Liver (tissue), 9 donors: ENCODE data around the gene PLXNB1. TPM values are rescaled to one million over a fixed set of nuclear protein-coding genes. Genes with fewer than 3 reads are reported as not detected.

Experiments used
- DNase-seq: peaks from one replicate; pipeline ENCODE4 v3.0.0-alpha.2; 2017; ENCODE audit warnings: low spot score
- H3K27ac ChIP-seq, 2 donors: one replicate each; pipeline ENCODE4 v1.7.0; 2013; ENCODE audit warnings: inconsistent platforms in 2 of 2, low read length in 2 of 2, control low read depth in 1 of 2, low read depth in 1 of 2, mild to moderate bottlenecking in 1 of 2
- H3K27me3 ChIP-seq, 4 donors: one replicate each; pipeline versions ENCODE4 v1.6.1 to v1.7.0; 2013; ENCODE audit warnings: low read length in 3 of 4, inconsistent platforms in 1 of 4, mild to moderate bottlenecking in 1 of 4, moderate library complexity in 1 of 4; ENCODE audit not compliant: control insufficient read depth in 4 of 4, insufficient read depth in 4 of 4
- H3K36me3 ChIP-seq, 4 donors: one replicate each; pipeline versions ENCODE4 v1.6.1 to v1.7.0; 2013; ENCODE audit warnings: low read length in 3 of 4, mild to moderate bottlenecking in 3 of 4, low read depth in 1 of 4, moderate library complexity in 1 of 4; ENCODE audit not compliant: control insufficient read depth in 4 of 4, insufficient read depth in 3 of 4
- H3K4me1 ChIP-seq, 4 donors: one replicate each; pipeline versions ENCODE4 v1.6.1 to v1.7.0; 2013; ENCODE audit warnings: low read length in 3 of 4, mild to moderate bottlenecking in 3 of 4, moderate library complexity in 1 of 4; ENCODE audit not compliant: control insufficient read depth in 4 of 4, insufficient read depth in 4 of 4
- H3K4me3 ChIP-seq, 3 donors: one replicate each; pipeline versions ENCODE4 v1.6.1 to v1.7.0; 2013; ENCODE audit warnings: low read length in 3 of 3, control low read depth in 1 of 3, low read depth in 1 of 3, mild to moderate bottlenecking in 1 of 3
- H3K9ac ChIP-seq, 2 donors: one replicate each; pipeline ENCODE4 v1.7.0; 2013; ENCODE audit warnings: low read length in 2 of 2, mild to moderate bottlenecking in 2 of 2, moderate library complexity in 2 of 2, control low read depth in 1 of 2, low read depth in 1 of 2
- H3K9me3 ChIP-seq, 4 donors: one replicate each; pipeline versions ENCODE4 v1.6.1 to v1.7.0; 2013; ENCODE audit warnings: low read length in 3 of 4; ENCODE audit not compliant: control insufficient read depth in 4 of 4
- ATF3 ChIP-seq: IDR thresholded peaks from 2 replicates; pipeline ENCODE4 v1.6.1; 2016; ENCODE audit warnings: antibody characterized with exemption
- CTCF ChIP-seq: fragments of 150-350 bp; IDR thresholded peaks from 2 replicates; pipeline ENCODE4 v1.5.1; 2017; ENCODE audit warnings: improper control_type of control experiment, low read depth, low read length; ENCODE audit not compliant: missing input control
- EGR1 ChIP-seq, 2 donors: IDR thresholded peaks; 2 replicates each; pipeline ENCODE4 v1.6.1; 2016 to 2018; ENCODE audit warnings: antibody characterized with exemption in 2 of 2, low read depth in 2 of 2
- FOXA1 ChIP-seq: IDR thresholded peaks from 2 replicates; pipeline ENCODE4 v1.6.1; 2016; ENCODE audit warnings: antibody characterized with exemption
- FOXA2 ChIP-seq: IDR thresholded peaks from 2 replicates; pipeline ENCODE4 v1.6.1; 2016; ENCODE audit warnings: antibody characterized with exemption
- GABPA ChIP-seq, 2 donors: IDR thresholded peaks in 1 of 2; conservative IDR thresholded peaks in 1 of 2; 2 replicates each; pipeline ENCODE4 v1.6.1; 2016; ENCODE audit warnings: antibody characterized with exemption in 2 of 2, mild to moderate bottlenecking in 1 of 2, moderate library complexity in 1 of 2
- HNF4A ChIP-seq, 2 donors: conservative IDR thresholded peaks; 2 replicates each; pipeline ENCODE4 v1.6.1; 2016; ENCODE audit warnings: antibody characterized with exemption in 2 of 2, mild to moderate bottlenecking in 2 of 2
- HNF4G ChIP-seq: IDR thresholded peaks from 2 replicates; pipeline ENCODE4 v1.6.1; 2016; ENCODE audit warnings: antibody characterized with exemption
- JUND ChIP-seq, 2 donors: IDR thresholded peaks; 2 replicates each; pipeline ENCODE4 v1.6.1; 2016; ENCODE audit warnings: antibody characterized with exemption in 2 of 2
- MAX ChIP-seq: IDR thresholded peaks from 2 replicates; pipeline ENCODE4 v1.6.1; 2016; ENCODE audit warnings: antibody characterized with exemption
- NR2F2 ChIP-seq: IDR thresholded peaks from 2 replicates; pipeline ENCODE4 v1.6.1; 2016; ENCODE audit warnings: antibody characterized with exemption
- RAD21 ChIP-seq, 2 donors: IDR thresholded peaks; 2 replicates each; pipeline ENCODE4 v1.6.1; 2016; ENCODE audit warnings: antibody characterized with exemption in 2 of 2, mild to moderate bottlenecking in 2 of 2
- REST ChIP-seq: IDR thresholded peaks from 2 replicates; pipeline ENCODE4 v1.6.1; 2016; ENCODE audit warnings: antibody characterized with exemption, mild to moderate bottlenecking
- RXRA ChIP-seq, 2 donors: IDR thresholded peaks; 2 replicates each; pipeline ENCODE4 v1.6.1; 2017 to 2018; ENCODE audit warnings: antibody characterized with exemption in 2 of 2, mild to moderate bottlenecking in 1 of 2
- SP1 ChIP-seq: IDR thresholded peaks from 2 replicates; pipeline ENCODE4 v1.6.1; 2018; ENCODE audit warnings: antibody characterized with exemption, mild to moderate bottlenecking
- TAF1 ChIP-seq: conservative IDR thresholded peaks from 2 replicates; pipeline ENCODE4 v1.6.1; 2016; ENCODE audit warnings: antibody characterized with exemption, mild to moderate bottlenecking
- YY1 ChIP-seq: IDR thresholded peaks from 2 replicates; pipeline ENCODE4 v1.6.1; 2016; ENCODE audit warnings: antibody characterized with exemption, mild to moderate bottlenecking
- ZBTB33 ChIP-seq: IDR thresholded peaks from 2 replicates; pipeline ENCODE4 v1.6.1; 2016; ENCODE audit warnings: antibody characterized with exemption
- WGBS: extraction: QIAGEN DNeasy Blood & Tissue Kit; methylation state at CpG from one replicate; pipeline ENCODE4 v1.1.7; 2013; 5-methylcytosine and 5-hydroxymethylcytosine counted together
- polyA plus RNA-seq, 2 donors: library from polyadenylated mRNA; stranded (reverse) in 1 of 2; unstranded in 1 of 2; fragments of 200-250 nt in 1 of 2; fragments of >200 nt in 1 of 2; fragmentation: Nextera tagmentation in 1 of 2; extraction: Ambion mirVana in 1 of 2; gene quantifications; one replicate each; pipeline versions ENCODE4 v1.2.1 to v1.2.3, GENCODE V29; 2013 to 2015
- total RNA-seq, 2 donors: library from RNA; depleted of rRNA; stranded (reverse); fragments of >200 nt; gene quantifications; one replicate each; pipeline ENCODE4 v1.2.3, GENCODE V29; 2014
- donor health status: healthy.
- donor health status: healthy.
- donor health status: healthy.
- donor health status: healthy.
- donor health status: healthy.

Gene PLXNB1
- total and polyA plus RNA-seq, 4 donors: 38.1 to 204 (median 72.9) TPM

- Histone ChIP-seq H3K27me3 (no peaks in the 10 kb centered on the region), H3K27ac (no peak overlapping the region), H3K4me1 (no peaks in the 10 kb centered on the region), H3K4me3 (no peak overlapping the region), H3K9ac (no peak overlapping the region), H3K36me3 (peaks cover 11 to 65% (median 45%) of the 10 kb centered on the region in 4 donors), H3K9me3 (no peaks in the 10 kb centered on the region)
- no peak for TF ChIP-seq REST
- WGBS: 98% methylated on average over 1 of the region's 1 CpG
- DNase-seq: no peak
Measured at GRCh38 chr3:48456456-48456855, 26.6 kb upstream of the PLXNB1 start.

GRCh38 chr3:48451270-48451669 lies 21.4 kb upstream of the PLXNB1 start:
- H3K36me3 ChIP-seq: peaks cover 6 to 33% (median 18%) of the 10 kb centered on the region in 4 donors

More at GRCh38 chr3:48451270-48451669, 21.4 kb upstream of the PLXNB1 start:
- DNase-seq: no peak
- no peak overlapping the region for H3K4me3 ChIP-seq
- TF ChIP-seq JUND (IDR thresholded peaks at IDR 0.05) (no peak), ZBTB33 (no peak), HNF4A (conservative IDR thresholded peaks at IDR 0.05) (no peak), SP1 (no peak), REST (no peak), TAF1 (no peak), CTCF (no peak), FOXA1 (no peak), YY1 (no peak), EGR1 (IDR thresholded peaks at IDR 0.05; ENCODE audit: low read depth in 2 of 2) (no peak), MAX (no peak), GABPA (IDR thresholded peaks at IDR 0.05 in 1 of 2, conservative IDR thresholded peaks at IDR 0.05 in 1 of 2) (no peak), HNF4G (no peak), RAD21 (IDR thresholded peaks at IDR 0.05) (no peak), ATF3 (no peak), RXRA (IDR thresholded peaks at IDR 0.05) (no peak), NR2F2 (no peak), FOXA2 (no peak)
- H3K27me3 ChIP-seq: no peaks in the 10 kb centered on the region
- H3K4me1 ChIP-seq: peaks cover 0 to 13% (median 10%) of the 10 kb centered on the region in 4 donors
- H3K9ac ChIP-seq: no peak overlapping the region
- WGBS: 59% methylated on average over 1 of the region's 1 CpG
- H3K9me3 ChIP-seq: no peaks in the 10 kb centered on the region
- no peak overlapping the region for H3K27ac ChIP-seq
